ENCODE data around the gene KPNA1.
"Not testable (repeated sequence)": the region's sequence is repeated elsewhere in the genome, so short reads cannot be mapped to it uniquely, and the experiment has no call there.

The KPNA1 gene

GRCh38 chr3:122481390-122481789 is 33.3 kb downstream of the KPNA1 start:
- no peak for DNase-seq (ENCODE audit: low read depth in 1 of 2, low spot score in 1 of 2)

- no peak for DNase-seq (ENCODE audit: low read depth in 1 of 2, low spot score in 1 of 2)
Observed at GRCh38 chr3:122476532-122476931, 38.2 kb downstream of the KPNA1 start.

- DNase-seq (ENCODE audit: low read depth in 1 of 2, low spot score in 1 of 2) = no peak
Observed at GRCh38 chr3:122475316-122475715, 39.4 kb downstream of the KPNA1 start.

GRCh38 chr3:122469659-122470058 is 45.1 kb downstream of the KPNA1 start:
- DNase-seq (ENCODE audit: low read depth in 1 of 2, low spot score in 1 of 2) = no peak

- DNase-seq (ENCODE audit: low read depth in 1 of 2, low spot score in 1 of 2) = no peak
Observed at GRCh38 chr3:122468896-122469533, 45.7 kb downstream of the KPNA1 start.

- DNase-seq (ENCODE audit: low read depth in 1 of 2, low spot score in 1 of 2) = no peak
Observed at GRCh38 chr3:122466701-122467240, 48.0 kb downstream of the KPNA1 start.

- no peak for DNase-seq (ENCODE audit: low read depth in 1 of 2, low spot score in 1 of 2)
Observed at GRCh38 chr3:122464659-122465058, 50.1 kb downstream of the KPNA1 start.

- no peak for DNase-seq (ENCODE audit: low read depth in 1 of 2, low spot score in 1 of 2)
Observed at GRCh38 chr3:122462406-122462805, 52.3 kb downstream of the KPNA1 start.

GRCh38 chr3:122461806-122462205 is 52.9 kb downstream of the KPNA1 start:
- no peak for DNase-seq (ENCODE audit: low read depth in 1 of 2, low spot score in 1 of 2)

GRCh38 chr3:122458992-122459391 is 55.7 kb downstream of the KPNA1 start:
- no peak for DNase-seq (ENCODE audit: low read depth in 1 of 2, low spot score in 1 of 2)

- no peak for DNase-seq (ENCODE audit: low read depth in 1 of 2, low spot score in 1 of 2)
Observed at GRCh38 chr3:122457706-122458105, 57.0 kb downstream of the KPNA1 start.

GRCh38 chr3:122456074-122456473 is 58.7 kb downstream of the KPNA1 start:
- no peak for DNase-seq (ENCODE audit: low read depth in 1 of 2, low spot score in 1 of 2)

GRCh38 chr3:122451371-122451770 is 63.4 kb downstream of the KPNA1 start:
- DNase-seq (ENCODE audit: low read depth in 1 of 2, low spot score in 1 of 2) = no peak

- not testable (repeated sequence) for DNase-seq (ENCODE audit: low read depth in 1 of 2, low spot score in 1 of 2)
Observed at GRCh38 chr3:122448218-122448617, 66.5 kb downstream of the KPNA1 start.

- DNase-seq (ENCODE audit: low read depth in 1 of 2, low spot score in 1 of 2) = not testable (repeated sequence)
Observed at GRCh38 chr3:122444491-122444887, 70.2 kb downstream of the KPNA1 start.

GRCh38 chr3:122443762-122444490 is 70.8 kb downstream of the KPNA1 start:
- not testable (repeated sequence) for DNase-seq (ENCODE audit: low read depth in 1 of 2, low spot score in 1 of 2)

GRCh38 chr3:122443090-122443489 is 71.6 kb downstream of the KPNA1 start:
- no peak for DNase-seq (ENCODE audit: low read depth in 1 of 2, low spot score in 1 of 2)

- no peak for DNase-seq (ENCODE audit: low read depth in 1 of 2, low spot score in 1 of 2)
Observed at GRCh38 chr3:122435950-122436349, 78.8 kb downstream of the KPNA1 start.

GRCh38 chr3:122430371-122430770 is 84.4 kb downstream of the KPNA1 start:
- DNase-seq (ENCODE audit: low read depth in 1 of 2, low spot score in 1 of 2) = no peak

GRCh38 chr3:122427857-122428471 is 86.8 kb downstream of the KPNA1 start:
- no peak for DNase-seq (ENCODE audit: low read depth in 1 of 2, low spot score in 1 of 2)

- DNase-seq (ENCODE audit: low read depth in 1 of 2, low spot score in 1 of 2) = no peak
Observed at GRCh38 chr3:122421836-122422235, 92.9 kb downstream of the KPNA1 start.

- no peak for DNase-seq (ENCODE audit: low read depth in 1 of 2, low spot score in 1 of 2)
Observed at GRCh38 chr3:122421101-122421500, 93.6 kb downstream of the KPNA1 start.

Measured in stimulated activated CD4-positive, alpha-beta T cell treated with anti-CD3 and anti-CD28 coated beads, Interleukin-15, amount 100 ng/mL, for 1 hour (primary cell).